WERI-Rb-1 (cell line): ENCODE results near the gene ZBTB20.

Source experiments
- DNase-seq: peaks from one replicate; pipeline ENCODE4 v3.0.0-alpha.2; 2020
- H3K27ac ChIP-seq: fragments of 250-450 bp; sonication (Bioruptor Pico); 2 replicates; pipeline ENCODE4 v1.5.1; 2020; ENCODE audit warnings: mild to moderate bottlenecking, moderate library complexity
- H3K27me3 ChIP-seq: fragments of 250-450 bp; sonication (Bioruptor Pico); 2 replicates; pipeline ENCODE4 v1.5.1; 2021; ENCODE audit warnings: mild to moderate bottlenecking, low read depth, moderate library complexity; ENCODE audit not compliant: insufficient read depth, severe bottlenecking
- H3K36me3 ChIP-seq: fragments of 250-450 bp; sonication (Bioruptor Pico); 2 replicates; pipeline ENCODE4 v1.5.1; 2020; ENCODE audit warnings: mild to moderate bottlenecking, moderate library complexity
- H3K4me3 ChIP-seq: 2 replicates; pipeline ENCODE4 v1.5.1; 2011; ENCODE audit warnings: low read depth, mild to moderate bottlenecking, control low read depth, low read length
- H3K9me3 ChIP-seq: fragments of 250-450 bp; sonication (Bioruptor Pico); 2 replicates; pipeline ENCODE4 v1.5.1; 2021; ENCODE audit warnings: mild to moderate bottlenecking, moderate library complexity; ENCODE audit not compliant: severe bottlenecking
- TF ChIP-seq, protein P1 (sequence below): IDR thresholded peaks from 2 replicates; pipeline ENCODE4 v1.5.1; 2011; ENCODE audit warnings: low read depth, mild to moderate bottlenecking, control low read depth, inconsistent platforms, low read length

The ZBTB20 gene

DNA sequence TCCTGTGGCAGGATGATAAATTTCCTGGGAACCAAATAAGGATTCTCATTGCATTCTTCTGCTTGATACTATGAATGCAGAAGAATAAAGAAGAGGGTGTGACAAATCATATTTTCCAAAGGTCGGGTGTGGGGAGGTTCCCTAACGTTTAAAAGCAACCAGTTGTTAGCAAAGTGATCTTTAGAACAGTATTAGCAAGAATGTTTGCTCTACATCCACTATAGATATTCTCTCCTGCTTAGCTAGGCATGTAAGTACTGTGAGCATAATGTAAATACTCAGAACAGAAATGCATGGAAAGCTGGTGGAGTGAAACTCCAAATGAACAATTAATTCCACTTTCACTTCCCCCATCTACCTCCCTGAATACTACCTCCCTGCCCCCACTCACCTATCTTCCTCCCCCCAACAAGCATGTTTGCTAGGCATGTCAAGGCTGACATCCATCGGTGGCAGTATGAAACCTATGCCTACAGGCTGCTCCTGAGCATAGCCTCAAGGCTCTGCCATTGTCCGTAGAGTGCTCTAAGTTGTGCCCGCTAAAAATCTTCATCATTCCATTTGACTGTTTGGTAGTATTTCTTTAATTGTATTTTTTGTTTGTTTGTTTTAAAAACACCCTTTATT is 523.6 kb downstream of the ZBTB20 start:
- no peaks in the 10 kb centered on the region for H3K9me3 ChIP-seq
- no peaks in the 10 kb centered on the region for H3K27me3 ChIP-seq
- TF ChIP-seq, protein P1, sequence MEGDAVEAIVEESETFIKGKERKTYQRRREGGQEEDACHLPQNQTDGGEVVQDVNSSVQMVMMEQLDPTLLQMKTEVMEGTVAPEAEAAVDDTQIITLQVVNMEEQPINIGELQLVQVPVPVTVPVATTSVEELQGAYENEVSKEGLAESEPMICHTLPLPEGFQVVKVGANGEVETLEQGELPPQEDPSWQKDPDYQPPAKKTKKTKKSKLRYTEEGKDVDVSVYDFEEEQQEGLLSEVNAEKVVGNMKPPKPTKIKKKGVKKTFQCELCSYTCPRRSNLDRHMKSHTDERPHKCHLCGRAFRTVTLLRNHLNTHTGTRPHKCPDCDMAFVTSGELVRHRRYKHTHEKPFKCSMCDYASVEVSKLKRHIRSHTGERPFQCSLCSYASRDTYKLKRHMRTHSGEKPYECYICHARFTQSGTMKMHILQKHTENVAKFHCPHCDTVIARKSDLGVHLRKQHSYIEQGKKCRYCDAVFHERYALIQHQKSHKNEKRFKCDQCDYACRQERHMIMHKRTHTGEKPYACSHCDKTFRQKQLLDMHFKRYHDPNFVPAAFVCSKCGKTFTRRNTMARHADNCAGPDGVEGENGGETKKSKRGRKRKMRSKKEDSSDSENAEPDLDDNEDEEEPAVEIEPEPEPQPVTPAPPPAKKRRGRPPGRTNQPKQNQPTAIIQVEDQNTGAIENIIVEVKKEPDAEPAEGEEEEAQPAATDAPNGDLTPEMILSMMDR = no peak
- H3K36me3 ChIP-seq = no peaks in the 10 kb centered on the region
- no peak overlapping the region for H3K4me3 ChIP-seq
- no peak for DNase-seq
- no peak overlapping the region for H3K27ac ChIP-seq

DNA sequence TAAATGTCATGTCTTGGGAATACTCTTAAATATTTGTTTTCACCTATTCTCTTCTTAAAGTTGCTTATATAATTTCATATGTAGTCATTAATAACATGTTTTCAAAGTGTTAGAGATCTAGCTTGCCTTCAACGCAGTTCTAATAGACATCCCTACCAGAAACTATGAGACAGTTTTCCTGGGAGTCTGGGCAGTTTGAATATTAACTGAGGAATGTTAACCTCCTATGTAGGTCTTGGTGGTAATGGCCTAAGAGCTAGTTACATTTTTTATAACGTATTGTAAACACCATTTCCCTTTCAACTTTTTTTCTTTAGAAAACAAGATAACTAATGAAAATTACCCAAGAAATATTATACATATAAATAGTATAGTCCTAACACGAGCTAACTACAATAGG is 525.1 kb downstream of the ZBTB20 start:
- Histone ChIP-seq H3K36me3 (no peaks in the 10 kb centered on the region), H3K27me3 (no peaks in the 10 kb centered on the region), H3K4me3 (no peak overlapping the region), H3K27ac (no peak overlapping the region), H3K9me3 (no peaks in the 10 kb centered on the region)
- TF ChIP-seq, protein P1 = no peak
- DNase-seq = no peak

DNA sequence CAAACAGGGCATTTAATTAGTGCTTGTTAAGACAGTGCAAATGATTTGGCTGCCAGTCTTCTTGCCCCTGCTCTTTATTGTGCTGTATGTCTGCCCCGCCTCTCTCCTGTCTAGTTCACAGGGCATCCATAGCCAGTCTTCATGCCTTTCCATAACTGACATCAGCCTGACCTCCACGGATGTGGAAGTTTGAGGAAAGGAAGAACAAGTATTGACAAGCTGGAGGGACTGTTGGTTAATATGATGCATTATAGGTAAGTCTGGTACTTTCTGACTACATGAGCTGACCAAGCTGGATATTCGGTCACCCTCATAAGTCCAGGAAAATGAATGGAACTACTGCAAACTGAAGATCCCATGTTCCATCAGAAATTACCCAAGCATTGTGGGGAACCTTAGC is 527.3 kb downstream of the ZBTB20 start:
- no peak overlapping the region for H3K4me3 ChIP-seq
- no peak for DNase-seq
- TF ChIP-seq, protein P1 = no peak

DNA sequence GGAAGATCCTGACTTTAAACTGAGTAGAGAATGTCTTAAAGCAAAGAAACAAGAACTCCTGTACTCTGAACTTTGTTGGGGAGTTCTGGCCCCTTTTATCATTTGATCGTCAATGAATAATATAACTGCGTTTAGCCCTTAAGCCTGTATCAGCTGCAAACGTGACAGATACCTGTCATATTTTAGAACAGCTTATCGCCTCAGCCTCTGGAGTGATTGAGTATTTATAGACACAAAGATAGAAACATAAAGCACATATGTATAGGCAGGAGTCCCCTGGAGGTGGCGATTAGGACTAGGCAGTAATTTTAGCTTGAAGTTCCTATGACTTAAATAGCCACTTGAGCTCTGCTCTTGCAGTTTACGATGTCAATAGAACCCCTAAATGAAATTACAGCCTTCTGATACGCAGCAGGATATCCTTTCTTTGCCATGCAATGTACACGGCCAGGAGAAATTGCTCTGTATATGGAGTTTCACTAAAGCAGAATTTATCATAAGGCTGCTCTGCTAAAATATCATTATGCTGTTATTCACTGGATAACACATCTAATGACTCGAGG is 531.5 kb downstream of the ZBTB20 start:
- H3K4me3 ChIP-seq = no peak overlapping the region
- no peaks in the 10 kb centered on the region for H3K27me3 ChIP-seq
- no peaks in the 10 kb centered on the region for H3K9me3 ChIP-seq
- H3K27ac ChIP-seq = no peak overlapping the region
- H3K36me3 ChIP-seq = no peaks in the 10 kb centered on the region
- TF ChIP-seq, protein P1 = no peak
- no peak for DNase-seq

More for the DNA sequence above, 527.3 kb downstream of the ZBTB20 start:
- Histone ChIP-seq H3K27ac (no peak overlapping the region), H3K36me3 (no peaks in the 10 kb centered on the region), H3K27me3 (no peaks in the 10 kb centered on the region), H3K9me3 (no peaks in the 10 kb centered on the region)

DNA sequence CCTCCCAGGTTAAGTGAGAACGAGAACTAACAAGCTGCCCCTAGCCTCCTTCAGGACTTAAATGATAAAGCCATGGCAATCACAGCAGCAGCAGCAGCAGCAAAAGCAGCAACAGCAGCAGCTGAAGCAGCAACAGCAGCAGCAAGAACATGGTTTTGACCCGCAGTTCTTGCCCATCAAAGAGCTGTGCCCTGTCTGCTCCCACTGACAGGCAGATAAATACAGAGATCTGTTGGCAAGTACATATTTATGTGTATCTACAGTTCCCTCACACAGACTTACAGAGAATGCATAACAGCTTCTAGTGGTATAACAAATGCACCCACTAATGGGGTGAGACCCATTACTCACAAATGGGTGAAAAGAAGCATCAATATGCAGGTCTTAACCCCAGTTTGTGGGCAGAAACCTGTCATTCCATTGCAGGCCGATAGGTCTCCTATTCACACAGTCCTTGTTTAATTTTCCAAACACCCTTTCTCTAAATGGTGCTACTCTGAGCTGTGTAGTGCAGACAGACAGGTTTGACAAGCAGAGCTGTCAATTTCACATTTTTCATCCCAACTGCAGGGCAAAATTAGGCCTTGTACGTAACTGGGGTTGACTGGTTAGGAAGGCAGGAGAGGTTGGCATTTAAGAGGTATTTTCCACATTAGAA is 537.0 kb downstream of the ZBTB20 start:
- no peak overlapping the region for H3K4me3 ChIP-seq
- H3K27me3 ChIP-seq = no peaks in the 10 kb centered on the region
- TF ChIP-seq, protein P1 = no peak
- H3K36me3 ChIP-seq = no peaks in the 10 kb centered on the region
- H3K9me3 ChIP-seq = no peaks in the 10 kb centered on the region
- no peak overlapping the region for H3K27ac ChIP-seq
- DNase-seq = no peak
